HUDEP-2 (cell line): ENCODE measurements around the gene TRERF1.
"Not testable (repeated sequence)": the region's sequence is repeated elsewhere in the genome, so short reads cannot be mapped to it uniquely, and the experiment has no call there.

Experiments used
- DNase-seq, 76 experiments: peaks; one replicate each; lab custom pipeline; 2025; ENCODE audit not compliant: unreplicated experiment in 76 of 76; lab: John Stamatoyannopoulos, UW

Gene TRERF1

DNA sequence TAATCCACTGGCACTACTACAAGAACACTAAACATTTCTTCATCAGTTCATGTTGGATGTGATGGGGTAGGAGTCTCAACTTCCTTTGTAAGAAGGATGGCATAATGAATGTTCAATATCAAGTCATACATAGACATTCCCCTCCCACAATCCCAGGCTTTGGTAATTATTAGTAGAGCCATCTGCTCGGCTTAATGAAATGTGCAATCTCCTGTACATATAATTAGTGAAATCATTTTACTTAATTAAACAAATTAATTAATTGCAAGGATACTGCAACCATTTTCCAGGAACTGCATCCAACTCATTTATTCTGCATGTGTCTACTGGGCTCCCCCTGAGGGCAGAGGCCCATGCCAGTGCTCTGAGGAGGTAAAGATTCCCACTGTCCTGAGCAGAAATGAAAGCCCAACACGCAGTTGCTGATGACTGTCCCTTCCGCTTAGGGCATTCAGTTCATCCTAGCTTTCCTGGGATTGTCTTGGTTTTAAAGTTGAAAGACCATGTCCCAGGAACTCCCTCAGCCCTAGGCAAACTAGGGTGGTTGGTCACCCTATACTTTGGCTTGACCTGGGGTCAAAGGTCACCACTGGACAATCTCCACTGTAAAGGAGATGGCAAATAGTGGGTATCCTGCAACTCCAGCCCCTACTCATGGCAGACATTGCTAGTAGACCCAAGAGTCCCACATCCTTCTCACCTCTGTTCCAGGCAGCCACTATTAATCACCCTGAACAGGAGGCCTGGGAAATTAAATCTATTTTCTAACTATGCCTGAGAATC, 109.8 kb downstream of the TRERF1 start:
- no peak for DNase-seq

DNA sequence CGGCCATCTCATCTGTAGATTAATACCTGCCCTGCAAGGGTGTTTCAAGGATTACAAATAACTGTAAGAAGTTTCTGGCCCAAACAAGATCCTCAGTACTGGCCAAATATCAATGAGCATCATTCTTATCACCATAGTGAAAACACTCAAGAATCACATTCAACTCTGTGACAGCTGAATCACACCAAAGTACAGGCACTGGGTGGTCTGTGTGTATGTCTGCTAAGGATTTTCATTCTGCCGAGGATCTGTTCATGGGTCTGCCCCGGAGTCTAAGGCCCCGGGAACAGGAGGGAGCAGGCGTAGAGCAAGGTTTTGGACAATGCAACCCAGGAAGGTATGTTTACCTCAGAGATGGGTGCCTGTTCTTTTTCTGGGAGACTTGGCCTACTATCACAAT, 110.5 kb downstream of the TRERF1 start:
- DNase-seq: no peak

DNA sequence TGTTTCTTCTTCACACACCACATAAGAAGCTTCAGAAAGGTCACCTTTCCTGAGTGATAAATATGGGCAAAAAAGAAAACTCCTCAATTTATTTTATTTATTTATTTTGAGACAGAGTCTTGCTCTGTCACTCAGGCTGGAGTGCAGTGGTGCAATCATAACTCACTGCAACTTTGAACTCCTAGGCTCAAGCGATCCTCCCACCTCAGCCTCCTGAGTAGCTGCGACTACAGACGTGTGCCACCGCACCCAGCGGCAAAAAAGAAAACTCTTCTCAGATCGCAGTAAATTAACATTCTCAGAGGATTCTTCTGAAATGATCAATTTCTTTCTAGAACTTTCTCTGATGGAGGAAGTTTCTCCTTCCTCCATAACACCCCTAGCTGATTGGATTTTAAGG, 111.2 kb downstream of the TRERF1 start:
- DNase-seq: no peak

DNA sequence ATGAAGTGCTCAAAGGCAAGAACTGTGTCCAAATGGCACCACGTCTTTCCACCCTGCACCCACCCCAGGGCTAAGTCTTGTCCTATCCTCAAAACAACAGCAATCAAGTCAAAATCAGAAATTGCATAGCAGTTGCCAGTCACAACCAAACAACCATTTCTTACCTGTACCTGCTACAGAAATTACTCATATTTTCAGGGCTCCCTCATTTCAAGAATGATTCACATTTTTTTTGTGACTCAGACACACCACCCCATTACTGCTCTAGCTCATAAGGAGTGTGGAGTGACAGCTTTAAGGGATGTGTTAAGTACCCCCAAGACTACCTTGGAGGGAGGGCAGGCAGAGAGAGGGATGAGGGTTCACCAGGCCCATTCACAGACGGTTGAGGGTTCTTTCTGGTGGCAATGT, 111.7 kb downstream of the TRERF1 start:
- DNase-seq: no peak

DNA sequence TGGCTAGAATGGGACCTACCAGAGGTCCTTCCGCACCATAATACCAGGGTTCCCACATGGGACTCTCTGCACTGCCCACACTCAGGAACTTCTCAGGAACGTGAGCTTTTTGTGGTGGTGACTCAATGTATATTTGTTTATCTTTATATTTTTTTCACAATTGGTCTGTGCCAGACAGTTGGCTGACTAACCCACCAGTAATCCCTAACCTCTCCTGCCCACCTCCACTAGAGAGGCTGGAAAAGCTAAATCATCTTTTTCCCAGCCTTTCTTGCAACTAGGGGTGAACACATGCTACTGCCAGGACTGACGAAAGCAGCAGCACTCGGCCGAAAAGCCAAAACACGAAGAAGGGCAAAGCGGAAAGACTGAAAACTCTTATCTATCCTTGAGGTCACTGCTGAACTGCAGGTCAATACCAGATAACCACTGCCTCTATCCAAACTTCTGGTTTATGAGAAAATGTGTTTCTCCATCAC, 112.9 kb downstream of the TRERF1 start:
- DNase-seq: peak in 4 of 76 experiments; percentile 23 to 35 (median 26)

DNA sequence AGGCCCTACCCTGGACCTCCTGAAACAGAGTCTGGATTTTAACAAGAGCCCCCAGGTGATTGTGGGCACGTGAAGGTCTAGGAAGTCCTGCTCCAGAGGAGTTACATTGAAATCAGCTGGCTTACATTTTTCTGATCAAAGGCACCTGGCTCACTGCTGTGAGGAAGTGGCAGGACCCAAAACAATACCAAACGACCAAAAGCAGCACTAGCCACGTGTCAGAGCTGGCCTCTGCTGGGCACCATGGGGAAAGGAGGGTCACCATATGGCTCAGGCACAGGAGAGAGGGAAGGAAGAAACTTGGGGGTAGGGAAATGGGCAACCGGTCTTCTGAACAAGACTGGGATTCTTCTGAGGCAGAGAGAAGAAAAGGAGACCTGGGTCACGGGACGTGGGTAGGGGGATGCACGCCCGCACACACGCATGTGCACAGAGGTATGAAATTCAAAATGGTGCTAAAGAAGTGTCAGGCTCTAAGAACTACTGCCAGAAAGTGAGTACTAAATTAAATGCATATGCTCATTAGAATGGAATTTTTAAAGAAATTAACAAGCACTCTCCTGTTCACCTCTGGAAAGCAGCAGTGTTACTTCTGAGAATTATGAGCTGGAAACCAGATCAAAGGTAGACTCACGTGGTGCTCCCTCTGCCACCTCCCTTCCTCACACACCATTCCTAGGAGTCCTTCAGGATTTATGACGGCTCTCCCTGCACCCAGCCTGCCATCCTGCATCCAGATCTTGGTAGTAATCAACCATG, 113.6 kb downstream of the TRERF1 start:
- DNase-seq: no peak

DNA sequence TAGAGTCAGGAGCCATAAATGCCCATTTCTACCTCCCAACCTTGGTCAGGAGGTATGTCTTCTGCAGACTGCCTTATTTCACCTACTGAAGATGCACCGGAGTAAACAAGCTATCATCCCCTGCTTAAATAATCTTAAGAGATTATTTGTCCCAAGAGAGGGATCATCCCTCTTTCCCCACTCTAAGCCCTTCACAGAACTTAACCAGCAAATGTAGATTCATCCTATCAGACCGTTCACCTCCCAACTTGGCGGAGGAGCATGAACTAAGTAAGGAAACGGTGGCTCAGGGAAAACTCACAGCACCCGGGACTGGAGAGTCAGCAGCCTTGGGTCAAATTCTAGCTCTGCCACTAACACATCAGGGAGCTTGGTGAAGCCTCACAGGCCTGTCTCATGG, 115.3 kb downstream of the TRERF1 start:
- DNase-seq: no peak

DNA sequence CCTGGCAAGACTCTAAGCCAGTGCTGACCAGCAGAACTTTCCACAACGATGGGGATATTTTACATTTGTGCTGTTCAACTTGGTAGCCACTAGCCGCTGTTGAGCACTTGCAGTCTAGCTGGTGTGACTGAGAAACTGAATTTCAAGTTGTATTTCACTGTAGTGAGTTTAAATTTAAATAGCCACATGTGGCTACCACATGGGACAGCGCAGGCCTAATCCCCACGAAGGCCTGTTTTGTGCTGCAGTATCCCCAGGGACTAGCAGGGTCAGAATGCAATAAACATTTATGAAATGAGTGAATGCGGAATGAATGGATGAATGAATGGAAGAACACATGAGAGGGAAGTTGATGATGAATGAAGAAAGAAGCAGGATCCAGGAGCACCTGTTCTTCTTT, 115.8 kb downstream of the TRERF1 start:
- no peak for DNase-seq

DNA sequence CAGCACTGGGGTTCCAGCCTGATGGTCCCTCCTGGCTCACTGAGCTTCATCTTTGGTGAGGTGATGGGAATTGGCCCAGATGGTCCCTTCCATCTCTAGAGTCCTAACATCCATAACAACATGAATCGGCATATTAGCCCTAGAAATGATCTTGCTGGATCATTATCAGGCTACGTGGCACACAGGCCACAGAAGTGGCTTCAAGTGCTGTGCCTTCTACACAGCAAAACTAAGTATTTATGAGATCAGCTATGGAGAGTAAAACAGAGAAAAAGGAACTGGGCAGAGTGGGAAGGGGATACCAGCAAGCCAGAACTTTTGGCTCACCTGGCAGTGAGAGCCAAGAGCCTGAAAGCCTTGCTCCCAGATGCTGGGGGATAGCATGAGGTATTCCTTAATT, 116.9 kb downstream of the TRERF1 start:
- DNase-seq: no peak

DNA sequence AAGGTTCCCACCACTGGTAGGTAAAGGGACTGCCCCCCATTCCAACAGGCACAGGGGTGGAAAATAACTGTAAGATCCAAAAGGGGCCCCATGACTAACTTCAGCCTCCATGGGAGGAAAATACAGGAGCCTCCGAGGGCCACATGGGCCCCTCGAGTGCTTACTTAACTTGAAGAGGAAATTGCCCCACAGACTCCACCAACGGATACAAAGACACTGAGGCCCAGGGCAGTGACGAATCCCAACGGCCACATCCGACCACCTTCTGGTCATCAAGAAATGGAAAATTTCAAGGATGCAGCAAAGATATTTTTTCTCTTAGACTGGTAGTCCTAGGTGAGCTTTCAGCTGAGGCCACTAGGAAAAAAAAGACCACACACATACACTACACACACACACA, 118.1 kb downstream of the TRERF1 start:
- DNase-seq: no peak

DNA sequence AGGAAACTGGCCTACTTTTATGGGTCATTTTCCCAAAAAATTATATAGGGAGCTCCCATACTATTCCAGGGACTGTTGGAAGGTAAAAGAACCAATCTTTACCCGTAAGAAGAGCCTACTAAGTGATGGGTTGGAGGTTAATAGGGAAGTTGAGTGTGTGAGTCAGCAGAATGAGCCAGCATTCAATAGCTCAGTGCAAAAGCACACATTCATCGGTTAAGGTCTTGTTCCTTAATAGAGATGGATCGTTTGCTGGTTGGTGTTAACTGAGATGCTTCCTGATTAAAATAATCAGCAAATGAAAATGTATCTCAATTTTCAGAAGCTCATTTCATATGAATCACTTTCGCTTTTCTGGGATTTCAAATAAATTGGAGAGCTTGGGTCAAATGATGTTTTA, 118.8 kb downstream of the TRERF1 start:
- no peak for DNase-seq

DNA sequence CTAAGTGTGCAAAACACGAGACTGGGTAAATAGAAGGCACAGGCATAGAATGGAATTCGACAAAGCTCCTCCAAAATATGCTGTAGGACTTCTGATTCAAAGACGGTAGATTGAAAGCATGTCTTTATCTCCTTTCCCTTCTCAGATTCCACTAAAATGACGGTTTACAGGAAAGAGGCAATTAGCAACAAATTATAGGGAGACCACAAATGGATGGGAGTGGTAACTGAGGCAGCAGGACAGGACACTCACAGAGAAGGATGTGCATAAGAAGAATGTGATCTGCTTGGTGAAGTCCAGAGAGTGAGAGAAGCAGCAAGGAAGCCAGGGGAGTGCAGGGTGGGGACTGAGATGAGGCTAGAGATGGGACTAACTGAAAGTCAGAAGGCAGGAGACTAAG, 120.7 kb downstream of the TRERF1 start:
- no peak for DNase-seq

DNA sequence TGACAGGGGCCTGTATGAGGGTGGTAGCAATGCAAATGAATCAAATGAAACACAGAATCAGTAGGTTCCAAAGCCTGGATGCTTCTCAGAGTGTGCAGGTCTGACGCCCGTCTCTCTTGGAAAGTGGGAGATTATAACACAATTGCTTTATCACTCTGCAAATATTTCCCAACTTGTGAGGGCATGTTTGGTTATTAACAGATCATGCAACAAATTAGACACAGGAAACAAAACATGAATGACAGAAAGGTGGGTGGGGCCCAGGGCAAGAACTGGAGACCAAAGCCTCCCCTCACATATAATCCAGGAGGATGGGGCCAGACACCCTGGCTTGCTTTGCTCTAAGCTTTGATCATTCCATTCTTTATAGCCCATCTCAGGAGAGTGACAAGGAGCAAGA, 125.5 kb downstream of the TRERF1 start:
- no peak for DNase-seq

DNA sequence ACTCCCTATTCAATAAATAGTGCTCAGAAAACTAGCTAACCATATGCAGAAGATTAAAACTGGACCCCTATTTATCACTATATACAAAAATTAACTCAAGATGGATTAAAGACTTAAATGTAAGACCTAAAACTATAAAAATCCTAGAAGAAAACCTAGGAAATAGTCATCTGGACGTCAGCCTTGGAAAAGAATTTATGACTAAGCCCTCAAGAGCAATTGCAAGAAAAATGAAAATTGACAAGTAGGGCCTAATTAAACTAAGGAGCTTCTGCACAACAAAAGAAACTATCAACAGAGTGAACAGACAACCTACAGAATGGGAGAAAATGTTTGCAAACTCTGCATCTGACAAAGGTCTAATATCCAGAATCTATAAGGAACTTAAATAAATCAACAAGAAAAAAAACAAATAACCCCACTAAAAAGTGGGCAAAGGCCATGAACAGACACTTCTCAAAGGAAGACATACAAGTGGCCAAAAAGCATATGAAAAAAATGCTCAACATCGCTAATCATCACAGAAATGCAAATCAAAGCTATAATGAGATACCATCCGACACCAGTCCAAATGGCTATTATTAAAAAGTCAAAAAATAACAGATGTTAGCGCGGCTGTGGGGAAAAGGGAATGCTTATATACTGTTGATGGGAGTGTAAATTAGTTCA, 126.9 kb downstream of the TRERF1 start:
- not testable (repeated sequence) for DNase-seq

DNA sequence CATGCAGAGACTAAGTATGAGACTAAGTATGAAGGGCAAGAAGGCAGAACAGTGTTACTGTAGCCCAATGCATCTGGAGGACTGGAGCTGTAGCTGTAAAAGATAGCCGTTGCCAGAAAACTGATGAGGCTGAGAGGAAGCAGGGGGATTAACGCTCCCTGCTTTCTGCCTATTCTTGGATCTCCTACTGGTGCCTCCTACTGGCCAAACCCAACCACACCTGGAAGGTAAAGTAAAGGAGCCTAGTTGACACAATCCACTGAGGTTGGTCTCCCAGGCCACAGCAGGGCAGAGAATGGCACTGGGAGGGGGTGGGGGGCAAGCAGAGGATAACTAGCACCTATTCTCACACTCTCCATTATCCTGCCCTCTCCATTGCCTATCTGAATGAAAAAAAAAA, 129.1 kb downstream of the TRERF1 start:
- DNase-seq: no peak

DNA sequence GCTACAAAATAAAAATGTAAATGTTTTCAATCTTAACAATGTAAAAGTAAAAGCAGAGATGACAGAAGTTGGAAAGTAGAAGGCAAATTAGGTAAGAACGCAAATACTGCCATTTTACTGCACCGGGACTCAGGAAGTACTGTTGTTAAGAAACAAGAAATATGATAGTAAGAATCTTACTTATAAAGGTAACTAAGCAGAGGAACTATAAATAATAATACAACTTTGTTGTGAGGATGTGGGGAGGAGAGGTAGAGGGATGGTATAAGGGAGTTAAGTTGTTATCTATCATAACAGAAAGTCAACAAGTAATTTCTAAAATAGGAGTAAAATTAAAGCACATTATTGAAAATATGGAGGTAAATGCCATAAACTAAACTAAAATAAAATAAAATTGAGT, 129.8 kb downstream of the TRERF1 start:
- DNase-seq: no peak

DNA sequence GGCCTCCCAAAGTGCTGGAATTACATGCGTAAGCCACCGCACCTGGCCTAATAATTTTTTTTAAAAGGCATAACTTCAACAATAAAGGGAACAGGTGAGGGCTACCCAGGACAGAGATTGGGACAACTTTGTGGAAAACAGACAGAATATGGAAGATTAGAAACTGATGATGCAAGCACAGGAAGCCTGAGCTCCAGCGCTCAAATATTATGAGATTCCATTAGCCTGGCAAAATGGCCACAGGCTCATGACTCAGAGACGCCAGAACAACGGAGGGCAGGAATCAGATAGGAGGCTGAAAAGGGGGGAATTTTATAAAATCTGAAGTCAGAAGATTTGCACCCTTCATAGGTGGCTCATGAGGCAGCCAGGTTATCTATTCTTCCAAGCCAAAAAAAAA, 131.0 kb downstream of the TRERF1 start:
- DNase-seq: no peak

DNA sequence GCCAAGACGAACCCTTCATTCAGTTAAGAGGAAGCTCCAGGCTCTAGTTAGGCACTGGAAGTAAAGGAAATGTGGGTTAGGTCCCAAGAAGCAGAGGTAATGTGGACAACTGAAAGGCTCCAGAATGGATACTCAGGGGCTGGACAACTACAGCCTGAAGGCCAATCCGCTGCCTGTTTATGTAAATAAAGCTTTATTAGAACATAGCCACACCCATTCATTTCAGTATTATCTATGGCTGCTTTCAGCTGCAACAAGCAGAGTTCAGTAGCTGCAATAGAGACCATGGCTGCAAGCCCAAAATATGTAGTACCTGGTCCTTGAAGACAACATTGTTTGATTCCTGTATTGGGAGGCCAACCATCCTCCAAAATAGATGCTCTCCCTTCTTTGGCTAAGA, 133.2 kb downstream of the TRERF1 start:
- no peak for DNase-seq

DNA sequence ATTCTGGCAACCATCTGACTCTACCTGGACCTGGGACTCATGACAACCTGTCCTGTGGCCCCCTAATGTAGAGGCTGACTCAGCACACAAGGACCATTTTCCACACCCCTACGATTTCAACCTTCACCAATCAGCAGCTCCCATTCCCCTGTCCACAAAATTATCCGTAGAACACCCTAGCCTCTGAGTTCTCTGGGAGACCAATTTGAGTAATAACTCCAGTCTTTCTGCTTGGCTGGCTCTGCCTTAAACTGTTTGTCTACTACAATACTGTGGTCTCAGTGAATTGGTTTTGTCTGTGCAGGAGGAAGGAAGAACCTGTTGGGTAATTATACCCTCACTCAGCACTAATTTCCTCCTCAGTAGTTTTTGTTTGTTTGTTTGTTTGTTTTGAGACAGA, 134.7 kb downstream of the TRERF1 start:
- no peak for DNase-seq

DNA sequence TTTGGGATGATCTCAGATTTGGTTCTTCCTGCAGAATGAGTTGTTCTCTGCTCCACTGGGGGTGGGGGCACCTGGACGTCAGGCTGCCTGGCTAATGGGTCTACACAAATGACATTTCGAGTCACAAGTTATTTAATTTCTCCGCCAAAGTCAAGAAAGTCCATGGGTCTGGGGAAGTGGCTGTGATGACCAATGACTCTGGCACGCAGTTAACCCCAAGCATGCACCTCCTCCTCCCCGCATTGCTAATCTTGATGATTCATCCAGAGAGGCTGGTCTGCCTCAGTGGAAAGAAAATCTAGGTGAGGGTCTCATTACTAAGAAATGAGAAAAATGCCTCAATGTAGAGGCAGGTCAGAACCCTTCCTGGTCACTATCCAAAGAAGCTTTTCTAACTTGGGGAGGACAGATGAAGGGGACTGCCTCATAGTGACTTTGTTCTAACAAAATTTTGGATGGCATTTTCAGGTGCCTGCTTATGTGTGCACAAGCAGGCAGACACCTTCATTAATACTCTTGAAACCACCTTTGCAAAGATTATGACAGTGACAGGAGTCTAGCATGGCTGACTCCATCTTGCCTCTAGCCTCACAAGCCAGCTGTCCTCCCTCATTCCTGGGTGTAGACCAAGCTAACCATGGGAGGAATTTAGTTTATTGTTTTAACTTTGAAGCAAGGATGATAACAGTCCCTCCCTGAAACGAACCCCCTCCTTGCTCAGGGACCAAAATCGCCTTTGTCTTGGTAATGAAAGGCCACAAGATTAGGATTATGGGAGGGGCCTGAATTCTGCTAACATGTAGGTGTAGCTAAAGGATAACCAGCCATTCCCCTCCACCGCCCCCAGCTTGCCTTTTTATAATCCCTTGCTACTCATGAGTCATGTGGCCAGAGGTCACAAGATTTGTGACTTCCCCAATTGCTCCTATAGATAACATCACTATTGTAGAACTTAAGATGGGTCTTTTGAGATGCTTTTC, 135.4 kb downstream of the TRERF1 start:
- peak in 13 of 76 experiments; percentile 2 to 41 (median 14) for DNase-seq
